ENCODE measurements around the gene RBM38.

Gene RBM38

GRCh38 chr20:57442158-57442887 lies 51.1 kb downstream of the RBM38 start:
- no peak overlapping the region for H2AFZ ChIP-seq (ENCODE audit: low read length)
- no peaks in the 10 kb centered on the region for H3K79me2 ChIP-seq (ENCODE audit: insufficient read depth, low read length)
- TF ChIP-seq EZH2phosphoT487 (IDR thresholded peaks at IDR 0.05; ENCODE audit: borderline replicate concordance) = no peak
- TF ChIP-seq, protein P1, sequence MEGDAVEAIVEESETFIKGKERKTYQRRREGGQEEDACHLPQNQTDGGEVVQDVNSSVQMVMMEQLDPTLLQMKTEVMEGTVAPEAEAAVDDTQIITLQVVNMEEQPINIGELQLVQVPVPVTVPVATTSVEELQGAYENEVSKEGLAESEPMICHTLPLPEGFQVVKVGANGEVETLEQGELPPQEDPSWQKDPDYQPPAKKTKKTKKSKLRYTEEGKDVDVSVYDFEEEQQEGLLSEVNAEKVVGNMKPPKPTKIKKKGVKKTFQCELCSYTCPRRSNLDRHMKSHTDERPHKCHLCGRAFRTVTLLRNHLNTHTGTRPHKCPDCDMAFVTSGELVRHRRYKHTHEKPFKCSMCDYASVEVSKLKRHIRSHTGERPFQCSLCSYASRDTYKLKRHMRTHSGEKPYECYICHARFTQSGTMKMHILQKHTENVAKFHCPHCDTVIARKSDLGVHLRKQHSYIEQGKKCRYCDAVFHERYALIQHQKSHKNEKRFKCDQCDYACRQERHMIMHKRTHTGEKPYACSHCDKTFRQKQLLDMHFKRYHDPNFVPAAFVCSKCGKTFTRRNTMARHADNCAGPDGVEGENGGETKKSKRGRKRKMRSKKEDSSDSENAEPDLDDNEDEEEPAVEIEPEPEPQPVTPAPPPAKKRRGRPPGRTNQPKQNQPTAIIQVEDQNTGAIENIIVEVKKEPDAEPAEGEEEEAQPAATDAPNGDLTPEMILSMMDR (conservative IDR thresholded peaks at IDR 0.05; ENCODE audit: low read length) = no peak
- H3K9ac ChIP-seq (ENCODE audit: low read depth, low read length, poor library complexity, severe bottlenecking) = no peak overlapping the region
- H3K4me2 ChIP-seq (ENCODE audit: low read depth, low read length, poor library complexity, severe bottlenecking) = no peak overlapping the region
- H3K36me3 ChIP-seq (ENCODE audit: insufficient read depth, low read length) = no peaks in the 10 kb centered on the region
- no peaks in the 10 kb centered on the region for H3K9me3 ChIP-seq (ENCODE audit: insufficient read depth, low read depth, low read length)
- H3K4me1 ChIP-seq (ENCODE audit: insufficient read depth, low read length, poor library complexity, severe bottlenecking) = peaks cover 22% of the 10 kb centered on the region
- no peaks in the 10 kb centered on the region for H3K27me3 ChIP-seq (ENCODE audit: insufficient read depth, low read length, poor library complexity, severe bottlenecking)
- peaks cover 3% of the 10 kb centered on the region; the same call in 1 of the 2 replicates for H3F3A ChIP-seq (ENCODE audit: low read depth)
- no peaks in the 10 kb centered on the region for H3K9me2 ChIP-seq (replicated peaks; ENCODE audit: low read depth, low read length)
- H4K20me1 ChIP-seq (ENCODE audit: insufficient read depth, low read length, poor library complexity, severe bottlenecking) = no peaks in the 10 kb centered on the region
- no peak overlapping the region for H3K4me3 ChIP-seq (ENCODE audit: low read length, poor library complexity, severe bottlenecking)

DNA sequence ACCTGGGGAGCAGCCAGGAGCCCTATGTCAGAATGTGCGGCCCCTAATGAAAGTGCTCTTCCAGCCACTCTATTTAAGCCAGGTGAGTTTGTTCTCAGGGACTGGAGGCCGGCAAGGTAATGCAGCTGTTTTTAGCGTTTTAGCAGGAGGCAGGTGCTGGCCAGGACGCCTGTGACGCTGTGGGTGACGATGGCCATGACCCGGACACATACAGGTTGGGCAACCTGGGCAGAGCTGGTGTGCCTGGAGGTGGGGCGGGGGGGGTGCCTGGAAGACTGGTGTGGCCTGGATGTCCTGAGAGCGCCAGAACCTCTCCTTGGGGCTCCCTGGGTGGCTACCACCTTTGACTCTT lies 51.7 kb downstream of the RBM38 start:
- Histone ChIP-seq H3K27me3 (ENCODE audit: insufficient read depth, low read length, poor library complexity, severe bottlenecking) (no peaks in the 10 kb centered on the region), H3F3A (ENCODE audit: low read depth) (peaks cover 3% of the 10 kb centered on the region; the same call in 1 of the 2 replicates), H4K20me1 (ENCODE audit: insufficient read depth, low read length, poor library complexity, severe bottlenecking) (no peaks in the 10 kb centered on the region), H3K4me3 (ENCODE audit: low read length, poor library complexity, severe bottlenecking) (no peak overlapping the region), H3K4me1 (ENCODE audit: insufficient read depth, low read length, poor library complexity, severe bottlenecking) (peaks cover 22% of the 10 kb centered on the region), H3K36me3 (ENCODE audit: insufficient read depth, low read length) (no peaks in the 10 kb centered on the region), H3K9me2 (replicated peaks; ENCODE audit: low read depth, low read length) (no peaks in the 10 kb centered on the region), H3K9ac (ENCODE audit: low read depth, low read length, poor library complexity, severe bottlenecking) (no peak overlapping the region), H3K4me2 (ENCODE audit: low read depth, low read length, poor library complexity, severe bottlenecking) (no peak overlapping the region), H3K9me3 (ENCODE audit: insufficient read depth, low read depth, low read length) (no peaks in the 10 kb centered on the region), H2AFZ (ENCODE audit: low read length) (no peak overlapping the region), H3K79me2 (ENCODE audit: insufficient read depth, low read length) (no peaks in the 10 kb centered on the region)
- no peak for TF ChIP-seq EZH2phosphoT487 (IDR thresholded peaks at IDR 0.05; ENCODE audit: borderline replicate concordance)
- TF ChIP-seq, protein P1 (conservative IDR thresholded peaks at IDR 0.05; ENCODE audit: low read length) = no peak

DNA sequence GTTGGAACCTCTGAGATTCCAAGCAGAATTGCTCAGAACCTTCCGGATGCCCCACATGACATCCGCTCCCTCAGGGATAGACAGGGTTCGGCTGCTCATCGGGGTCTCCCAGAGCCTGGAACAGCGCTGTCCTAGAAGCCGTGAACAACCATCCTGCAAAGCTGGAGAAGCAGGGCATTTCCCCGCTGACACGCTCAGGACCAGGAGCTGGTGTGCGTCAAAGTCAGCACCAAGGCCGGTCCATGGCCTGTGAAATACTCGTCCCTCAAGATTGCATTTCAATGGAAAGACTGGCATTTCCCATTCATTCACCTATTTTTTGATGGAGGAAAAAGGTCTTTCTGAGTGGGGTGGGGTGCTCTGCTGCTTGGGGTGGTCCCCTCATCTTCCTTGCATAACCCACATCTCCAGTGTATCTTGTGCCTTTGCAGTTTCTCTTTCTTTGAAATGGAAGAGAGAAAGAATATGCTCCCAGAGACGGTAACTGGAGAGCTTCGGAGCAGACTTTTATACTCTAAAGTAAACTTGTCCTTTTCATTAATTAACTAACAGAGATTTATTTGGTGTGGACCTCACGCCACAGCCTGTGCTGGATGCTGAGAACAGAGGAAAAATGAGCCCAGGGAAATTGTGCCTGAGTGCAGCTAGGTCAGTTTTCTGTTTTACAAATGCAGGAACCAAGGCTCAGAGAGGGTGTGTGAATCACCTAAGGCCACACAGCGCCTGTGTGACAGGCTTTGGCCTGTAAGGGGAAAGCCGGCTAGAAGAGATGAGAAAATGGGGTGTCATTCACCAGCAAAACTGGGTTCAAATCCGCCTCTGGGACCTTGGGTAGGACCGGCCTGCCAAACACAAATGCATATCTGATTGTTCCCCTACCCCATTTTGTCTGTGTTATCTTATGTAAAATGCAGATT lies 52.4 kb downstream of the RBM38 start:
- Histone ChIP-seq H3K4me1 (ENCODE audit: insufficient read depth, low read length, poor library complexity, severe bottlenecking) (peaks cover 20% of the 10 kb centered on the region), H3K27me3 (ENCODE audit: insufficient read depth, low read length, poor library complexity, severe bottlenecking) (no peaks in the 10 kb centered on the region), H3K4me2 (ENCODE audit: low read depth, low read length, poor library complexity, severe bottlenecking) (no peak overlapping the region), H3K79me2 (ENCODE audit: insufficient read depth, low read length) (no peaks in the 10 kb centered on the region), H3K36me3 (ENCODE audit: insufficient read depth, low read length) (no peaks in the 10 kb centered on the region), H3K9me2 (replicated peaks; ENCODE audit: low read depth, low read length) (no peaks in the 10 kb centered on the region), H3F3A (ENCODE audit: low read depth) (no peaks in the 10 kb centered on the region), H3K4me3 (ENCODE audit: low read length, poor library complexity, severe bottlenecking) (no peak overlapping the region), H3K9ac (ENCODE audit: low read depth, low read length, poor library complexity, severe bottlenecking) (no peak overlapping the region), H4K20me1 (ENCODE audit: insufficient read depth, low read length, poor library complexity, severe bottlenecking) (no peaks in the 10 kb centered on the region), H2AFZ (ENCODE audit: low read length) (no peak overlapping the region), H3K9me3 (ENCODE audit: insufficient read depth, low read depth, low read length) (no peaks in the 10 kb centered on the region)
- no peak for TF ChIP-seq EZH2phosphoT487 (IDR thresholded peaks at IDR 0.05; ENCODE audit: borderline replicate concordance)
- TF ChIP-seq, protein P1 (conservative IDR thresholded peaks at IDR 0.05; ENCODE audit: low read length) = no peak
